NB4 (cell line): ENCODE measurements around the gene PJA1.

Source experiments
- CTCF ChIP-seq: IDR thresholded peaks from one replicate; pipeline ENCODE4 v1.5.1; 2012; ENCODE audit warnings: low read depth, low read length
- TF ChIP-seq, protein P1 (sequence below): IDR thresholded peaks from 2 replicates; pipeline ENCODE4 v1.6.1; 2011; ENCODE audit warnings: low read depth, low read length

- TF ChIP-seq CTCF = no peak
- TF ChIP-seq, protein P1, sequence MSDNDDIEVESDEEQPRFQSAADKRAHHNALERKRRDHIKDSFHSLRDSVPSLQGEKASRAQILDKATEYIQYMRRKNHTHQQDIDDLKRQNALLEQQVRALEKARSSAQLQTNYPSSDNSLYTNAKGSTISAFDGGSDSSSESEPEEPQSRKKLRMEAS = no peak
Observed at GRCh38 chrX:69192603-69193002, 27.4 kb upstream of the PJA1 start.
